ENCODE measurements around the gene PER3.

The PER3 gene

DNA sequence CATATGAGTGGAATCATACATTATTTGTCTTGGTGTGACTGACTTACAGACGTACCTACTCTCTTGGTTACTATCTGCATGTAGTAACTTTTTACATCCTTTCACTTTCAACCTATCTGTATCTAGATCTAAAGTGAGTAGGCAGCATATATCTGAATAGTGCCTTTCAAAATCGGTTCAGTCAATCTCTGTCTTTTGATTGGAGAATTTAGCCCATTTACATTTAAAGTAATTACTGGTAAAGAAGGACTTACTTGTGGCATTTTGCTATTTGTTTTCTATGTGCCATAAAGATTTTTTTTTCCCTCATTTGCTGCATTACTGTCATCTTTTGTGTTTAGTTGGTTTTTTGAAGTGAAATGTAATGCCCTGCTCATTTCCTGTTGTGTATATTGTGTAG is 54.6 kb downstream of the PER3 start:
- no peak for DNase-seq (ENCODE audit: low read depth)

DNA sequence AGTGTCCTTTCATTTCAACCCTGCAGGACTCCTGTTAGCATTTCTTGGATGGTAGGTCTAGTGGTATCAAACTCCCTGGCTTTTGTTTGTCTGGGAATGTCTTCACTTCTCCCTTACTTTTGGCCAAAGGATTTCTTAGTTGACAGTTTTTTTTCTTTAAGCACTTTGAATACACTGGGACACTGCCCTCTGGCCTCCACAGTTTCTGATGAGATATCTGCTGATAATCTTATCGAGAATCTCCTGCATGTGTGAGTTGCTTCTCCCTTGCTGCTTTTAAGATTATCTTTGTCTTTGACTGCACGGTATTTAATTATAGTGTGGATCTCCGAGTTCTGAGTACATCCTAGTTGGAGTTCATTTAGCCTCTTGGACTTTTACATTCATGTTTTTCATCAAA is 55.4 kb downstream of the PER3 start:
- DNase-seq (ENCODE audit: low read depth), result no peak

DNA sequence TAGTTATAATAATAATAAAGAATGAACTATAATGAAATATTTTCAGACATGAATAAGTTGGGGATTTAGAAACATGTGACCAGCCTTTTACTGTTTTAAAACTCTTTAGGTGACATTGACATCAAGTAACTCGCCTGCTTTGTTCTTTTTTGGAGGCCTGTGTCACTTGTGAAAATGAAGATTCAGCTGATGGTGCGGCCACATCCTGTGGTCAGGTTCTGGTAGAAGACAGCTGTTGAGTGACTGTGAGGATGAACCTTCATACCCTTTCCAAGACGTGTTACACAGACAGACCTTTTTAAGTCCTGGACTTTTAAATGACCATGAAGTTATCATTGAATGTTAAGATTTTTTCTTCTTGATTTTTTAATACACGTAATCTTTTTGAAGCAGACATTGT is 58.4 kb downstream of the PER3 start:
- no peak for DNase-seq (ENCODE audit: low read depth)

DNA sequence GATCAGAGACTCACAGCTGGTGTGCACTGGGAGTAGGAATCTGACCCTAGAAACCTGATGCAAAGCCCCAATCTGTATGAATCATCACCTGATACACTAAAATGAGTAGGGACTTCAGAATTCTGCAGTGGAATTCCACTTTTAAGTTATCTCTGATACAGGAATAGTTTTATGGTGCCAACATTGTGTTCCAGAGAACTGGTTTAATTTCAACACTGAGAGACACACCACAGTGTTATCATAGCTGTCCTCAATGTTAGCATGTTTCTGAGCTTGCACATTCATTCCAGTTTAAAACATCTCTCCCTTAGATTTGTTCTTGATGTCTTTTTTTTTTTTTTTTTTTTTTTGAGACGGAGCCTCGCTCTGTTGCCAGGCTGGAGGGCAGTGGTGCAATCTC is 61.7 kb downstream of the PER3 start:
- DNase-seq (ENCODE audit: low read depth), result peak; percentile 38

DNA sequence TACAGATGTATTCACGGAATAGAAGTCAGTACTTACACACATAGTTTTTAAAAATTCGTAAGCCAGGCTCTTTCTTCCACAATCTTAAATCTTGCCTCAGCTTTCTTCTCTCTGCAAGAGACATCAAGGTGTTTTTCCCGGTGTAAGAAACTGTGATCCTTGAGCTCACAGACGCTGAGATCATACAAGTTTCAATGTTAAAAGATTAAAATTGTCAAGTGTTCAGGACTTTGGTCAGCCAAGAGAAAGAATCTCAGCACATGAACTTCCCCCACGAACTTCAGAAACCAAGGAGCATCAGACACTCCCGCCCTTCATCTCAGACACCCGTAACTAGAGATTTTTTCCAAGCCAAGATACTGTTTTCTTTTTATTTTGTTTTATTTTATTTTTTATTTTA is 62.6 kb downstream of the PER3 start:
- no peak for DNase-seq (ENCODE audit: low read depth)

DNA sequence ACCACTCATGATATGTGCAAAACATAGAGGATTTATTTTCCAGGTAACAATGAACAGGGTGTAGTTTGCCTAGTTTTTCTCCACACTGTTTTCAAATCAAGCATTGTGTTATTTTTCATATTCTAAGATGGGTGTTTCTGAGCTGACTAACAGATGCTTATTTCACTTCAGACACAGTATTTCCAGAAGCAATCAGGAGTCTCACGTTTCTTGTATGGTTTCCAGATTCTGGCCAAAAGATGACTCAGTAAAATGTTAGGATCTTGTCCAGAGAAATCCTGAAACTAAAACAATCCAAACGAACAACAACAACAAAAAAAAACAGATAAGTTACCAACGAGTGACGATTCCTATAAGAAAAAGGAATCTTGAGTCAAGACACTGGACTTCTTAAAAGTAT is 63.5 kb downstream of the PER3 start:
- peak; percentile 66 for DNase-seq (ENCODE audit: low read depth)

DNA sequence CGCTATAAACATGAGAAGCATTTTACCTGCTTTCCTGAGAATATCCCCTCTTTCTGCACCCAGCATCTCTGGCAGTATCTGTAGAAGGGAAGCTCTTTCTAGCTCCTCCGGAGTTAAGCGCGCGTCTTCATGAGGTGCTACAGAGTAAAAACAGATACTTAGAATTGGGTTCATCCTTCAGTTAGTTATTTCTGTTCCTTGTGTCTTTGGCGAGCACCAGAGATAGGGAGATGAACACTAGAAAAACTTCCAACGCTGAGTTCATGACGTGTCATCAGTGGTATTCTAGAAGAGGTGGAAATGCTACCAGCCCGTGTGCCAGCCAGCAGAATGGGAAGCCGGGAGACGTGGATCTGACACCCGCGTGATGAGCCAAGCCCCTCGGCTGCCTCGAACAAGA is 66.7 kb downstream of the PER3 start:
- no peak for DNase-seq (ENCODE audit: low read depth)

DNA sequence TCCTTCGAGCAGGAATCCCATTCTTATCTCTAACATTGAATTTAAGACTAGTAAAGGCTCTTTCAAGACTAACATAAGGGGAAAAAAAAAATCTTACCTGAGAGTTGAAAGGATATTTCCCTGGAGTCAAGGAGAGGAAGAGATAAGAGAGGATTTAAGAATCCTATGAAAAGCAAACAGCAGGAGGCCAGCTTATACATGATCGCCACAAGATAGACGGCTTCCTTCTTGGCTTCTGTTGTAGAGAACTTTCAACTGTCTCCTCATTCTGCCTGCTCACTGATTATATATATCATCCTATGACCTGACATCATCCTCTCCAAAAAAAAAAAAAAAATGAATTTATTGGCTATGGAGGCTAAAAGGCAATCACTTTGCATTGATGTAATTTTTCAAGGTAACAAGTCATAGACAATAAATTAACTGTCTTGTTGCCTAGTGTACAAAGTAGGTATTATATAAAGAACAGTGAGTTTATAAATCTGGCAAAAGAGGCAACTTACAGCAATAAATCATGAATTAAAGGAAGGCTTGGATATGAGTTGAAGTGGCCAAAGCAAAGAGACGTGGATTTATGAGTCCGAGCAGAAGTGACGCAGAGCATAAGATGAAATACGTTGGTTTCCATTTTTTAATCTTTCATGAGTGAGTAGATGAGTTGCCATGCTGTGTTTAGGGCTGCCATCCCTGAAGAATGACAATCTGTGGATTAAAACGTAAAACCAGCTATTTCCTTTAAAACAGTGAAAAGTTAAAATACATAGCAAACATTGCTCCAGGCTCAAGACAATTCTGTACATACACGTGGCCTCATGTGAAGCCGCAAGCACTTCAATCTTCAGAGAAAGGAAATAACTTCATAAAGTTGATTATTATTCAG is 69.0 kb downstream of the PER3 start, which contains the start of gene UTS2:
Gene UTS2, minus strand, starts transcription at position 262 of the 880 bp plus-strand sequence. Its CDS starts 62 bp downstream, at position 200.
- DNase-seq (ENCODE audit: low read depth), result no peak

DNA sequence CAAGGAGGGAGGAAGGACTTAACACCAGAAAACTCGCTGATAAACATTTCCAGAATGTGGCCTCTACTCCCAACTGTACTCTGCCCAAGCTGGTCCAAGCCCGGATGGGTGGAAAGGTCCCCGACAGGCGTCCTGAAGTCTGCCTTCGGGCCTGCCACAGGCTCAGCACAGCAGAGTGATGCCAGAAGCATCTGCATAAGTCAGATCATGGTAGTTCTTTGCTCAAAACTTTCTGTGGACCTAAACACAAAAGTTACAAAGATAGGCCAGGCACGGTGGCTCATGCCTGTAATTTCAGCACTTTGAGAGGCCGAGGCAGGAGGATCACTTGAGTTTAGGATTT is 69.6 kb downstream of the PER3 start:
- DNase-seq (ENCODE audit: low read depth), result no peak

DNA sequence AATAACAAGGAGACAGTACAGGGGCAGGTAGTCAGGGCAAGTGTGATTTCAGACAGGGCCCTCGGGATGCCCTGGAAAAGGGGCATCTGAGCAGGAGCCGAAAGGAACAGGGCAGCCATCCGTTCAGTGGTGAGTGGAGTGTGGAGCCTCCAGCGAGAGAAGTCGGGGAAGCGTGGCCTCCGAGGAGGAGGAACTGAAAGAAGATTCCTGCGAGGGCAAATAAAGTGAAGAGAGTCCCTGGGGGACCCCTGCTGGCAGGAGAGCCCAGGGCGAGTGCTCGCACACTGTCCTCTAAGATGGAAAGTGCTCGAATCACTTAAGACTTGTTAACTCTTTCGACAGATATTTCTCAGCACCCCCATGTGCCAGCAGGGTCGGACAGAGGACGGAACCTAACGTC is 72.3 kb downstream of the PER3 start:
- DNase-seq (ENCODE audit: low read depth), result peak; percentile 4

DNA sequence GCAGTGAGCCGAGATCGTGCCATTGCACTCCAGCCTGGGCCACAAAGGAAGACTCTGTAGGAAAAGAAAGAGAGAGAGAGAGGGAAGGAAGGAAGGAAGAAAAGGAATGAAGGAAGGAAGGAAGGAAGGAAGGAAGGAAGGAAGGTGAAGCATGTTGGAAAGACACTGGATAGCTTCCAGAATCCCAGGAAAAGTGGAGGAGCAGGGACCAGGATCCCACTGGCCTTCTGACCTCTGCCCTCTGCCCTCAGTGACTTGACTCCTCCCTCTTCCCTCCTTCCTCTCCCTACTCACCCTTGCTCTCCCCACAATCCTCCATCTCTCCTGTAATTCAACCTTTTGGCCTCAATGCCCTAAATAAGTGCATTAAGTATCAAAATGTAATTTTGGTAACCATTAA is 72.9 kb downstream of the PER3 start:
- no peak for DNase-seq (ENCODE audit: low read depth)

DNA sequence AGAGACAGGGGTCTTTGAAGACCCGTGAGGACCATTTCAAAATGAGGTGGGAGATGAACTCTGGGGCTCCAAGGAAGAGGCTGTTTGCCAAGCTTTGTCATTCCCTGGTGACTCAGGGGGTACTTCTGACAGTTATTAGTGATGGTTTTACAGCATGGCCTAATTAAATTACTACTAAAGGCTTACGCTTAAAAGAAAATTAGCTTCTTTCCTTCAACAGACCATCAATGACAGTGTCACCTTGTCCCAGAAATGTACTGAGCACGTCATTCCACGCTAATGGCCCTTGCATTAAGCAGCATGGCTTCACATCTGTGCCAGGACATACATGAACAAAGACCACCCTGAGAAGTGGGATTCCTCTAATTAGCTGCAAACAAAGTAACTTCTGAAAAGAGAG is 73.9 kb downstream of the PER3 start:
- DNase-seq (ENCODE audit: low read depth), result no peak

DNA sequence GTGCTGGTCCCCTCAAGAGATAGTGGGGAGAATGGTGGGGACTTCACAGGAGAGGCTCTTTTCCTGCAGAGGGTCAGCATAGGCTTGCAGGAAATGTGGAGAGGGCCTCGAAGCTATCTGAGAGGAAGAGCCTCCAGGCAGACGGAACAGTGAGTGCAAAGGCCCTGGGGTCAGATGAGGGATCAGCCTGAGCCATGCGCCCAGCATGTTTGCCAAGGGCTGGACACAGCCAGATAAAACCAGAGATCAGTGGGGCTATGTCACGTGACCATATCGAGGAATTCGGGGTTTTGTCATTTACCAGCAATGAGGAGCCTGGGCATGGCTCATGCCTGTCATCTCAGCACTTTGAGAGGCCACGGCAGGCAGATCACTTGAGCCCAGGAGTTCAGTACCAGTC is 75.3 kb downstream of the PER3 start:
- DNase-seq (ENCODE audit: low read depth), result no peak

DNA sequence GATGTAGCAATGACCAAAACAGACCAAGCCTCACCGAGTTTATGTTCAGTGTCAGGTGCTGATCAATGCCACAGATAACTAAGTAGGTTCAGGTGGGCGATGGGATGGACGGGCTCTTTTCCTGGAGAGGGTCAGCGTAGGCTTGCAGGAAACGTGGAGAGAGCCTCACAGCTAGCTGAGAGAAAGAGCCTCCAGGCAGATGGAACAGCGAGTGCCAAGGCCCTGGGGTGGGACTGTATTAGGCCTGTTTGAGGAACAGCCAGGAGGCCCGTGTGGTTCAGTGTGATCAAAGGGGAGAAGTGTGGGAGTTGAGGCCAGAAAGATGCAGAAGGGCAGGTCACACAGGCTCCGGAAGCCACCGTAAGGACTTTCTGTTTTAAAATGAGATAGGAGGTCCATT is 76.0 kb downstream of the PER3 start:
- no peak for DNase-seq (ENCODE audit: low read depth)

DNA sequence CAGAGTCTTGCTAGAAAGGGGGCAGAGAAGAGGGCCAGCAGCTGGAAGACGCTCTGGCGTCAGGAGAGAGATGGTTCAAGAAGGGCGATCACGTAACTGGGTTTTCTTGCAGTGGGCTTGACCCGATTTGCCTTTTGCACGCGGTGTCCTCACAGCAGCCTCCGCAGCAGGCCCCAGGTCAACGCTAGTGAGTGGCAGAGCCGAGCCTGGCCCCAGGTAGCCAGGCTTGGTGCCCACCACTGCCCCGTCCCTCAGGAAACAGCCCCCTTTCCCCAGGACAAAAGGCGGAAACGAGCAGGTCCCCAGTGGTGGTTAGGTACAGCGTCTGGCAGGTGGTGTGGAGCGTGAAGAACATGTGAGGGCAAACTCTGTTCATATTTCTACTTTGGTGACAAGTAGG is 77.4 kb downstream of the PER3 start:
- DNase-seq (ENCODE audit: low read depth), result no peak

DNA sequence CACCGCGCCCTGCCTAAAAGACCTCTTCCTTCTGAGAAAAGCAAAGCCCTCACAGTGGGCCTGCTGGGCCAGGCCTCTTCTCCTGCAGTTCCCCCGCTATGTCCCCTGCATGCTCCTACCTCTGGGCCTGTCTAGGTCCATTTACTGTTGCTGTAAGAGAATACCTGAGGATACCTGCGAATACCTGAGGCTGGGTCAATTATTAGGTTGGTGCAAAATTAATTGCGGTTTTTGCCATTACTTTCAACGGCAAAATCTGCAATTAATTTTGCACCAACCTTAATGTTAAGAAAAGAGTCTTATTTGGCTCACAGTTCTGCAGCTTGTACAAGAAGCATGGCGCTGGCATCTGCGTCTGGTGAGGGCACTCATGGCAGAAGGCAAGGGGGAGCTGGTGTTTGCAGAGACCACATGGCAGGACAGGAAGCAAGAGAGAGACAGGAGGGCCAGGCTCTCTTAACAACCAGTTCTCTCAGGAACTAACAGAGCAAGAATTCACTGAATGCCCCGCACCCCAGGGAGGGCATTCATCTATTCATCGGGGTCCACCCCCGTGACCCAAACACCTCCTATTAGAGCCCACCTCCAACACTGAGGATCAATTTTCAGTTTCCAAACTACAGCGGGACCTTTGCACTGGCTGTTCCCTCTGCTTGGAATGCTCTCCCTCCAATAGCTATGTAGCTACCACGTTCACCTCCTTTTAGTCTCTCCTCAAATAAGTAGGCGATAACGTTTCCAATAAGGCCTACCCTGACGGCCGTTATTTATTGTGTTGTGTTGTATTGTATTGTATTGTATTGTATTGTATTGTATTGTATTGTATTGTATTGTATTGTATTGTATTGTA is 78.3 kb downstream of the PER3 start:
- DNase-seq (ENCODE audit: low read depth), result no peak

DNA sequence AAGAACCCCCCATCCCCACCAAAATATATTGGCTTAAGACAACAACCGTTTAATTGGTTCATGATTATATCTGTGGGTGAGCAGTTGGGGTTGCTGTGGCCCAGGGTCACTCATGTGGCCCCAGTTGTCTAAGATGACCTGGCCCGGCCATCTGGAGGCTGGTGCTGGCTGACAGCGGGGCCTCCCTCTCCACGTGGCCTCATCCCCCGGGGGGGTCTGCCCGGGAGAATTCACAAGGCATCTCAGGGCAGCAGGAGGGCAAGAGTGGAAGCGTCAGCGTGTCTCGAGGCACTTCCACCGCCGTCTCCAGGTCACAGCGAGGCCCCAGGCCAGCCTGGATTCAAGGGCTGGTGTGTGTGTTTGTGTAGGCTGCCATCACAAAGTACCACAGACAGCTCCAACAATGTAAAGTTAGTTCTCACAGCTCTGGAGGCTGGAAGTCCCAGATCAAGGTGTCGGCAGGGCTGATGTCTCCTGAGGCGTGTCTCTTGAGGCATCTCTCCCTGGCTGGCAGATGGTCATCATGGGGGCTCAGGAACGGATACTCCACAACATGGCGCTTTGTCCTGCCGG is 79.8 kb downstream of the PER3 start:
- no peak for DNase-seq (ENCODE audit: low read depth)

DNA sequence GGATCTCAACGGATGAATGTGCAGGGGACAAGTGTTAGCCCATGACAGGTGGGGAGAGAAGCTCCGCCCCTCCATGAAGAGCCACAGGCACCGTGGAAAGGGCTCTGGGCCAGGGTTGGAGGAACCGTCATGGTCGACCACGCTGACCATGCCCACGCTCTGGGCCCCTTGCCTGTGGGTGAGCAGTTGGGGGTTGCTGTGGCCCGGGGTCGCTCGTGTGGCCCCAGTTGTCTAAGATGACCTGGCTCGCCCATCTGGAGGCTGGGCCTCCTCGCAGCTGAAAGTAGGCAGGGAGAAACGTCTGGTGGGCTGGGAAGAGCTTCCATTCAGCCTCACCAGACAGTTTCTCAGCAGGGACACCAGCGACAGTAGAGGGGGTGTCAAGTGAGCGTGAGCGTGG is 81.9 kb downstream of the PER3 start:
- DNase-seq (ENCODE audit: low read depth), result no peak

DNA sequence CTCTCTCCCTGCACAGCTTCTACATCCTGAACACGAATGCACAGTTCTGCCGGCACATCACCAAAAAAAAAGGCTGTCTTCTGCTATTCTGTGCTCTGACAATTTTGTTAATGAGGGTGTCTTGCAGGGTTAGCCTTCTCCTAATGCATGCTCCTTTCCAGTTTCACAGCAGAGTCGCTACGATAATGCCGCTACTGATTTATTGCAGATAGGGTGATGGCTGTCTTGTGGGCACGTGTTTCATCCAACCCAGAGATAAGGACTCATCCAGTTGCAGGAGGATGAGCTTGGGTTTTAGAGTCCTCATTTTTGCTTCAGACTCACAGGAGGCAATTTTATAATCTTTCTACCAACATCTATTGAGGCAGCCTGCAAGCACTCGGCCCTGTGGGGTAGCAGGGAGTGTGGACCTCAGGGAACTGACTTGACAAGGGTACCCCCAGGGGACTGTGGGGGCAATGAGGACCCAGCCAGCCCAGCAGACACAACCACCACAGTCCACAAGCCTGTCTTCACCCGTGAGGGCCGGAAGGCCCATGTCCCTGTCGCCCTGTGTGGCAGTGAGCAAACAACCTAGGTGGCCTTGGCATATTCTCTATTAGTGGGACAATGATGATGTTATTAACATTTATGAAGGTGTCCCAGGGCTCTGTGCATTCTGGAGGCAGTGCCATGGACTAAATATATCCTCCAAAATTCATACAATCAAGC is 84.1 kb downstream of the PER3 start:
- no peak for DNase-seq (ENCODE audit: low read depth)

DNA sequence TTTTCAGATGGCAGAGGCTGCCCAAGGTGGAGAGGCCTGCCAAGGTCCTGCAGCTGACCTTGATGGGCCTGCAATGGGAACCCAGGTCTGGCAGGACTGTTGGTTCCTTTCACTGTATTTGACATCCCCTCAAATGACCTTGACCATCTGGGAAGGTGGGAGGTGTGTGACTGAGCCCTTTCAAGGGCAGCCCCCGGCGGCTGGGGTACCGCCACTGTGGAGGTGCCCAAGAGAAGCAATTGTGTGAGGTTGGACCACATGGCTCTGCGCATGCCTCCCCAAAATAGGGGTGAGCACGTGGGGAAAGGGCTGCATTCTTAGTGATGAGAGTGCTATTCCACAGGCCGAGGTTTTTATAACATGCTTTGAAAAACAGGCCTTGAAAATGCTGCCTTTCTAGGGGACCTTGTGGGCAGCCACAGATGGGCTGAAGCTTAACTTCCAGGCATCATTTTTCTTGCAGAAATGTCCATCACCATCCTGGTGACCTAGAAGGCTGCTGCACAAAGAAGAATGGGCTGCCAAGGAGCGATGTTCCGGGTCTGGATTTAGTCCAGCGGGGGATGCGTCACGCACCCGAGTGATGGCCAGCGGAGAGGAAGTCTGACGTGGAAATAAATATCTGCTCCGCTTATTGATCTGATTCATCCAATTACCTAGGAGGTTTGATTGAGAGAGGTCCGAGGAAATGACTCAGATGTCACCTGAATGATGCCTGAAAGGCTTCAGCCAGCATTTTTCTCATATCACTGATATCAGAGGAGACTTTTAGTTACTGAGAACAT is 85.2 kb downstream of the PER3 start:
- peak; percentile 9 for DNase-seq (ENCODE audit: low read depth)

DNA sequence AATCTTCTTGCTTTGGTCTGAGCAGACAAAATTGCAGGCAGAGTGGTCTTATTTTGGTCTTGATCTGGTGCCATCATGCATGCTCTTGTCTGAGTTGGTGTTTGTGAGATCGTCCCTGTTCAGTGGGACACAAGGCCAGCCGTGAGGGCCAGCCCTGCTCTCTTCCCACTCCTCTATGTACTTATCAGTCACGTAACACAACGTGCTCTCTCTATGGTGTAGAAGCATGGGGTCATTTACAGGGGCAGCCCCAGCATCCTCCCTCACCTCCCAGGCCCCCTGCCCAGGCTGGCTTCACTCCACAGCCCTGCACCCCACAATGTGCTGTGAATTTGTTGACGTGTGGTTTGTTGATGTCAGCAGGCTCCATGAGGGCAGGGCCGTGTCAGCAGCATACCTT is 87.0 kb downstream of the PER3 start:
- no peak for DNase-seq (ENCODE audit: low read depth)
